Stimulated activated CD4-positive, alpha-beta T cell treated with anti-CD3 and anti-CD28 coated beads, TNF-alpha, amount 100 ng/mL, for 1 hour (primary cell): Measurements from ENCODE around the gene APOD.
"Not testable (repeated sequence)": the region's sequence is repeated elsewhere in the genome, so short reads cannot be mapped to it uniquely, and the experiment has no call there.

ENCODE experiments used
- DNase-seq, 3 donors: peaks; one replicate each; pipeline ENCODE4 v3.0.0-alpha.2; 2020; ENCODE audit warnings: low read depth in 3 of 3, low spot score in 1 of 3

APOD gene

GRCh38 chr3:195583831-195584542, at the start of gene APOD:
TSS of gene APOD (minus strand) at chr3:195583940. CDS start at chr3:195579461, 4,479 bp downstream.
- no peak for DNase-seq

- not testable (repeated sequence) for DNase-seq
These were observed 49.6 kb upstream of the APOD start for GRCh38 chr3:195633351-195633750.

GRCh38 chr3:195632501-195633185, 48.9 kb upstream of the APOD start:
- not testable (repeated sequence) for DNase-seq

GRCh38 chr3:195632046-195632445, 48.3 kb upstream of the APOD start:
- not testable (repeated sequence) for DNase-seq

GRCh38 chr3:195630938-195631495, 47.3 kb upstream of the APOD start:
- DNase-seq: not testable (repeated sequence)

GRCh38 chr3:195630086-195630917, 46.6 kb upstream of the APOD start:
- not testable (repeated sequence) for DNase-seq

- not testable (repeated sequence) for DNase-seq
These were observed 45.9 kb upstream of the APOD start for GRCh38 chr3:195629682-195630081.

GRCh38 chr3:195628386-195628920, 44.7 kb upstream of the APOD start:
- DNase-seq: not testable (repeated sequence)

- DNase-seq: not testable (repeated sequence)
These were observed 44.0 kb upstream of the APOD start for GRCh38 chr3:195627515-195628385.

- not testable (repeated sequence) for DNase-seq
These were observed 41.1 kb upstream of the APOD start for GRCh38 chr3:195624603-195625560.

- not testable (repeated sequence) for DNase-seq
These were observed 40.4 kb upstream of the APOD start for GRCh38 chr3:195624171-195624570.

GRCh38 chr3:195623217-195623965, 39.7 kb upstream of the APOD start:
- DNase-seq: not testable (repeated sequence)

GRCh38 chr3:195622523-195623170, 38.9 kb upstream of the APOD start:
- DNase-seq: not testable (repeated sequence)

- not testable (repeated sequence) for DNase-seq
These were observed 38.3 kb upstream of the APOD start for GRCh38 chr3:195622012-195622411.

- not testable (repeated sequence) for DNase-seq
These were observed 37.4 kb upstream of the APOD start for GRCh38 chr3:195621095-195621494.

- not testable (repeated sequence) for DNase-seq
These were observed 36.7 kb upstream of the APOD start for GRCh38 chr3:195620476-195620875.

- not testable (repeated sequence) for DNase-seq
These were observed 36.0 kb upstream of the APOD start for GRCh38 chr3:195619591-195620369.
